ENCODE data around the gene RASA3. TPM values are rescaled to one million over a fixed set of nuclear protein-coding genes. Genes with fewer than 3 reads are reported as not detected.

Gene RASA3
- total and polyA plus RNA-seq, 2 of the 8 experiments (the other 6 are each of a cell fraction or from before 2014, with no cell fraction given): 7.5 to 21.9 TPM

- H3K36me3 ChIP-seq (ENCODE audit: control insufficient read depth in 2 of 4, insufficient read depth in 4 of 4, low read length in 3 of 4): no peaks in the 10 kb centered on the region
- no peaks in the 10 kb centered on the region for H3K27me3 ChIP-seq (replicated peaks in 1 of 4; ENCODE audit: control insufficient read depth in 3 of 4, extremely low read depth in 1 of 4, insufficient read depth in 3 of 4, low read length in 3 of 4)
- no peaks in the 10 kb centered on the region for H3K79me2 ChIP-seq (ENCODE audit: control insufficient read depth in 1 of 2, insufficient read depth in 2 of 2, low read length in 2 of 2)
- ChIA-PET POLR2A (ENCODE audit: partially characterized antibody) (no interaction called here), CTCF (ENCODE audit: partially characterized antibody) (no interaction called here)
- peaks cover 5% of the 10 kb centered on the region; the same call in 1 of the 2 replicates for H3K23me2 ChIP-seq (ENCODE audit: low read depth, low read length)
- H2BK120ac ChIP-seq (replicated peaks; ENCODE audit: low read depth, low read length): no peak overlapping the region
- no peaks in the 10 kb centered on the region for H3K4me1 ChIP-seq (replicated peaks in 1 of 4; ENCODE audit: control insufficient read depth in 3 of 4, insufficient read depth in 4 of 4, low read length in 3 of 4)
- no peak overlapping the region for H3K18ac ChIP-seq (ENCODE audit: extremely low read depth, low read length)
- H3K27ac ChIP-seq (ENCODE audit: low read depth, low read length): no peak overlapping the region
- no peak overlapping the region for H2AK5ac ChIP-seq (ENCODE audit: low read depth, low read length)
- H3K14ac ChIP-seq (ENCODE audit: insufficient read length): no peak overlapping the region
- H4K8ac ChIP-seq (ENCODE audit: extremely low read depth, insufficient read depth, low read length): no peak overlapping the region
- no peak for TF ChIP-seq RBBP5 (IDR thresholded peaks at IDR 0.05; ENCODE audit: borderline replicate concordance, low read depth, low read length)
- no peak for TF ChIP-seq RFX5 (IDR thresholded peaks at IDR 0.05; ENCODE audit: borderline replicate concordance, low read depth, low read length)
- no peak for TF ChIP-seq POU5F1 (IDR thresholded peaks at IDR 0.05; ENCODE audit: low read depth, low read length)
- no peak for TF ChIP-seq JUND (IDR thresholded peaks at IDR 0.05; ENCODE audit: low read length)
- TF ChIP-seq SRF (IDR thresholded peaks at IDR 0.05; ENCODE audit: low read depth, low read length): no peak
- TF ChIP-seq YY1 (IDR thresholded peaks at IDR 0.05; ENCODE audit: low read depth, low read length): no peak
- TF ChIP-seq TCF12 (IDR thresholded peaks at IDR 0.05; ENCODE audit: low read depth, low read length): no peak
- TF ChIP-seq CEBPB (IDR thresholded peaks at IDR 0.05; ENCODE audit: low read depth, low read length): no peak
- no peak for TF ChIP-seq SP1 (IDR thresholded peaks at IDR 0.05; ENCODE audit: low read depth, low read length)
- no peaks in the 10 kb centered on the region for H3K9me3 ChIP-seq (ENCODE audit: insufficient read depth in 2 of 2, low read depth in 1 of 2, low read length in 1 of 2)
- peaks cover 0 to 7% of the 10 kb centered on the region in 2 experiments for H4K20me1 ChIP-seq (replicated peaks in 1 of 2; ENCODE audit: control insufficient read depth in 1 of 2, insufficient read depth in 2 of 2, low read length in 2 of 2)
- no peak overlapping the region for H3K9ac ChIP-seq (replicated peaks in 1 of 4; ENCODE audit: extremely low read depth in 1 of 4, low read depth in 3 of 4, low read length in 3 of 4)
- WGBS, 2 experiments (ENCODE audit: extremely low coverage in 1 of 2, insufficient coverage in 1 of 2, insufficient read length in 1 of 2, insufficient replicate concordance in 2 of 2, low coverage in 1 of 2, low lambda C conversion rate in 2 of 2, missing lambda C conversion rate in 1 of 2): 94% methylated on average over 12 of the region's 12 CpGs; no CpG with 5 or more reads in 1 of the 2 experiments
- no peak for DNase-seq (ENCODE audit: low read depth in 1 of 2, low spot score in 2 of 2)
- H4K5ac ChIP-seq (ENCODE audit: insufficient read length, low read depth, low read length): no peak overlapping the region
- FAIRE-seq: no peak
- no peak overlapping the region for H2BK5ac ChIP-seq (ENCODE audit: low read depth, low read length)
- H2BK20ac ChIP-seq (ENCODE audit: low read length): no peak overlapping the region
- H2BK12ac ChIP-seq (ENCODE audit: low read depth, low read length): no peak overlapping the region
- no peak overlapping the region for H3K4me3 ChIP-seq (ENCODE audit: extremely low read depth in 1 of 4, insufficient read depth in 2 of 4, low read depth in 3 of 4, low read length in 4 of 4)
- no peaks in the 10 kb centered on the region for H3K79me1 ChIP-seq (ENCODE audit: low read depth, low read length)
- H3K4me2 ChIP-seq (ENCODE audit: insufficient read depth in 1 of 2, low read depth in 2 of 2, low read length in 2 of 2): no peak overlapping the region
- H4K91ac ChIP-seq (replicated peaks; ENCODE audit: insufficient read length, low read length): no peak overlapping the region
- no peak overlapping the region for H3K56ac ChIP-seq (replicated peaks; ENCODE audit: insufficient read length, low read depth, low read length)
- no peak overlapping the region for H3K4ac ChIP-seq (replicated peaks; ENCODE audit: insufficient read length, low read depth, low read length)
- H2BK15ac ChIP-seq (ENCODE audit: low read length): no peak overlapping the region
- no peak overlapping the region for H3K23ac ChIP-seq (ENCODE audit: insufficient read length)
- H2AFZ ChIP-seq (ENCODE audit: low read length): no peak overlapping the region
These were observed 124.9 kb downstream of the RASA3 start for GRCh38 chr13:114007566-114007965.
